HEK293 (cell line): ENCODE results near the gene LRP6.

Experiments used
- CTCF ChIA-PET: fragments of 350-600 bp; formaldehyde crosslinking; extraction: SDS; loops from one replicate; lab custom pipeline; 2021; ENCODE audit warnings: antibody characterized with exemption; lab: Yijun Ruan, JAX
- POLR2A ChIA-PET: fragments of 300-600 bp; formaldehyde crosslinking; extraction: SDS; loops from one replicate; lab custom pipeline; 2020; ENCODE audit warnings: antibody characterized with exemption, inconsistent platforms; lab: Yijun Ruan, JAX
- H3K27ac ChIP-seq: fragments of 200-500 bp; sonication (Bioruptor generic); 2 replicates; pipeline ENCODE4 v1.5.1; 2014; ENCODE audit warnings: low read depth, low read length, control low read depth, inconsistent platforms; ENCODE audit errors: extremely low read depth
- H3K36me3 ChIP-seq, 2 experiments: fragments of 200-500 bp in 1 of 2; sonication (Bioruptor generic) in 1 of 2; 1 replicate in 1 of 2; 2 replicates in 1 of 2; pipeline ENCODE4 v1.5.1; 2014 to 2017; ENCODE audit warnings: inconsistent platforms in 2 of 2, low read length in 2 of 2; ENCODE audit not compliant: control insufficient read depth in 2 of 2, insufficient read depth in 1 of 2
- H3K4me1 ChIP-seq: fragments of 200-500 bp; sonication (Bioruptor generic); 2 replicates; pipeline ENCODE4 v1.5.1; 2014; ENCODE audit warnings: mild to moderate bottlenecking, low read length, inconsistent platforms; ENCODE audit not compliant: control insufficient read depth, insufficient read depth
- H3K4me3 ChIP-seq: 2 replicates; pipeline ENCODE4 v1.5.1; 2011; ENCODE audit warnings: low read depth, mild to moderate bottlenecking, control low read depth, low read length, moderate library complexity
- H3K9me3 ChIP-seq: fragments of 200-500 bp; sonication (Bioruptor generic); 2 replicates; pipeline ENCODE4 v1.5.1; 2014; ENCODE audit warnings: low read depth, low read length, inconsistent platforms; ENCODE audit not compliant: control insufficient read depth, insufficient read depth
- FEZF1 ChIP-seq: fragments of 450-650 bp; formaldehyde crosslinking; IDR thresholded peaks from 2 replicates; pipeline ENCODE4 v1.5.1; 2016; ENCODE audit warnings: missing biosample characterization, missing genetic modification characterization
- OSR2 ChIP-seq: fragments of 450-650 bp; formaldehyde crosslinking; IDR thresholded peaks from 2 replicates; pipeline ENCODE4 v1.5.1; 2016; ENCODE audit warnings: missing biosample characterization, missing genetic modification characterization
- SCRT2 ChIP-seq: fragments of 450-650 bp; formaldehyde crosslinking; IDR thresholded peaks from 2 replicates; pipeline ENCODE4 v1.5.1; 2016; ENCODE audit warnings: missing biosample characterization, missing genetic modification characterization
- TCF7L2 ChIP-seq: IDR thresholded peaks from 2 replicates; pipeline ENCODE4 v1.6.1; 2011; ENCODE audit warnings: low read depth, mild to moderate bottlenecking, inconsistent platforms, low read length, moderate library complexity, borderline replicate concordance
- YY1 ChIP-seq: fragments of 450-650 bp; formaldehyde crosslinking; IDR thresholded peaks from 2 replicates; pipeline ENCODE4 v1.5.1; 2018; ENCODE audit warnings: missing biosample characterization, missing genetic modification characterization
- ZNF121 ChIP-seq: fragments of 450-650 bp; formaldehyde crosslinking; IDR thresholded peaks from 2 replicates; pipeline ENCODE4 v1.5.1; 2016; ENCODE audit warnings: missing biosample characterization, missing genetic modification characterization
- ZNF146 ChIP-seq: fragments of 450-650 bp; formaldehyde crosslinking; IDR thresholded peaks from 2 replicates; pipeline ENCODE4 v1.5.1; 2016; ENCODE audit warnings: missing biosample characterization, missing genetic modification characterization
- ZNF157 ChIP-seq: fragments of 450-650 bp; formaldehyde crosslinking; IDR thresholded peaks from 2 replicates; pipeline ENCODE4 v1.5.1; 2016; ENCODE audit warnings: missing biosample characterization, missing genetic modification characterization
- ZNF175 ChIP-seq: fragments of 450-650 bp; formaldehyde crosslinking; IDR thresholded peaks from 2 replicates; pipeline ENCODE4 v1.5.1; 2016; ENCODE audit warnings: missing biosample characterization, missing genetic modification characterization
- ZNF211 ChIP-seq: fragments of 450-650 bp; formaldehyde crosslinking; IDR thresholded peaks from 2 replicates; pipeline ENCODE4 v1.5.1; 2016; ENCODE audit warnings: low read depth, missing biosample characterization, missing genetic modification characterization
- ZNF37A ChIP-seq: fragments of 450-650 bp; IDR thresholded peaks from 2 replicates; pipeline ENCODE4 v1.5.1; 2018; ENCODE audit warnings: missing biosample characterization, missing genetic modification characterization
- ZNF544 ChIP-seq: fragments of 450-650 bp; formaldehyde crosslinking; IDR thresholded peaks from 2 replicates; pipeline ENCODE4 v1.5.0; 2017; ENCODE audit warnings: missing biosample characterization, missing genetic modification characterization
- ZNF560 ChIP-seq: fragments of 450-650 bp; formaldehyde crosslinking; IDR thresholded peaks from 2 replicates; pipeline ENCODE4 v1.5.1; 2017; ENCODE audit warnings: missing biosample characterization, missing genetic modification characterization, borderline replicate concordance
- ZNF561 ChIP-seq: fragments of 450-650 bp; IDR thresholded peaks from 2 replicates; pipeline ENCODE4 v1.5.1; 2018; ENCODE audit warnings: missing biosample characterization, missing genetic modification characterization, borderline replicate concordance
- ZNF585B ChIP-seq: fragments of 450-650 bp; formaldehyde crosslinking; IDR thresholded peaks from 2 replicates; pipeline ENCODE4 v1.5.1; 2016; ENCODE audit warnings: missing biosample characterization, missing genetic modification characterization
- ZNF670 ChIP-seq: fragments of 450-650 bp; formaldehyde crosslinking; IDR thresholded peaks from 2 replicates; pipeline ENCODE4 v1.5.1; 2016; ENCODE audit warnings: missing biosample characterization, missing genetic modification characterization, low read depth
- ZNF677 ChIP-seq: fragments of 450-650 bp; IDR thresholded peaks from 2 replicates; pipeline ENCODE4 v1.5.0; 2018; ENCODE audit warnings: missing biosample characterization, mild to moderate bottlenecking, missing genetic modification characterization, moderate library complexity
- ZNF830 ChIP-seq: fragments of 450-650 bp; IDR thresholded peaks from 2 replicates; pipeline ENCODE4 v1.5.0; 2018; ENCODE audit warnings: missing biosample characterization, missing genetic modification characterization, low read depth, mild to moderate bottlenecking, moderate library complexity
- ZNF843 ChIP-seq: fragments of 450-650 bp; formaldehyde crosslinking; IDR thresholded peaks from 2 replicates; pipeline ENCODE4 v1.5.1; 2016; ENCODE audit warnings: missing biosample characterization, missing genetic modification characterization
- TF ChIP-seq, protein P1 (sequence below): fragments of 450-650 bp; formaldehyde crosslinking; IDR thresholded peaks from 2 replicates; pipeline ENCODE4 v1.5.1; 2016; ENCODE audit warnings: missing biosample characterization, missing genetic modification characterization
- TF ChIP-seq, protein P2 (sequence below): sonication (generic); formaldehyde crosslinking; IDR thresholded peaks from 2 replicates; pipeline ENCODE4 v1.8.1; 2022; ENCODE audit warnings: mild to moderate bottlenecking, moderate library complexity, missing genetic modification reagents
- TF ChIP-seq, protein P3 (sequence below): fragments of 450-650 bp; formaldehyde crosslinking; IDR thresholded peaks from 2 replicates; pipeline ENCODE4 v1.5.1; 2016; ENCODE audit warnings: missing biosample characterization, missing genetic modification characterization
- TF ChIP-seq, protein P4 (sequence below): fragments of 450-650 bp; formaldehyde crosslinking; IDR thresholded peaks from 2 replicates; pipeline ENCODE4 v1.5.1; 2016; ENCODE audit warnings: missing biosample characterization, missing genetic modification characterization

Gene LRP6

DNA sequence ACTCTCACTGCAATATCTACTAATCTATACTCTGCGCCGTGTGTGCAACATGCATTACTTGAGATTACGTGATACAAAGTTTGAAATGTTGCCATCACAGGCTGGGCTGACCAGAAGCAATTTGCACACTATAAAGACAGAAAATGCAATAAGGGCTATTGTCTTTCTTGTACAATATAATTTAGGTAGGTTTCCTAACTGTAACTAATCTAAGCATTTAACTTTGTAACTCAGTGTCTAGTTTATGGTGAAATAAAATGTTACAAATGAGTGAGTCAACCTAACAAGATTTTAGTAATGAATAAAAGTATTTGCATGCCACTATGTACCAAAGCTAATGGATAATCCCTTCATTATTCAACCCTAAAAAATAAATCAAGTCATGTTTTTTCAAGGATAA is 57.8 kb downstream of the LRP6 start:
- CTCF ChIA-PET = no interaction called here
- Histone ChIP-seq H3K27ac (no peak overlapping the region), H3K4me3 (no peak overlapping the region)

DNA sequence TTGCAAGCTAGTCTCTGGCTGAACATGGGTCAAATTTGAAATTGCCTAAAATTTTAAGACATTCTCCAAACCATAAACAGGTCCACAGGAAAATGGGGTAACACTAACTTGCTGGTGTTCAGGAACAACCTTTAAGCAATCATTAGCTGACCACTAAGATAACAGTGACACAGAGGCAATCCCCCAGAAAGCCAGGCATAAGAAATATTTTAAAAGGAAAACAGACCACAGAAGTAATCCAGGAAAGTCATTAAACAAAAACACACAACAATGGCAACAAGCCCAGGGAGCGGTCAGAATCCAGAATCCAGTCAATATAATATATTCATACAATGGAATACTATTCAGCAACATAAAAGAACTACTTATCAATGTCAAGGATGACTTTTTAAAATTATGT is 59.1 kb downstream of the LRP6 start:
- POLR2A ChIA-PET = no interaction called here
- no peak overlapping the region for H3K4me3 ChIP-seq
- no peak for TF ChIP-seq ZNF157 (tag by site-specific recombination)
- TF ChIP-seq ZNF146 (tag by site-specific recombination) = 0 out of 2 replicates have a peak, but pooled peaks have one; percentile 35
- TF ChIP-seq ZNF175 = no peak
- TF ChIP-seq ZNF37A = no peak
- TF ChIP-seq, protein P1, sequence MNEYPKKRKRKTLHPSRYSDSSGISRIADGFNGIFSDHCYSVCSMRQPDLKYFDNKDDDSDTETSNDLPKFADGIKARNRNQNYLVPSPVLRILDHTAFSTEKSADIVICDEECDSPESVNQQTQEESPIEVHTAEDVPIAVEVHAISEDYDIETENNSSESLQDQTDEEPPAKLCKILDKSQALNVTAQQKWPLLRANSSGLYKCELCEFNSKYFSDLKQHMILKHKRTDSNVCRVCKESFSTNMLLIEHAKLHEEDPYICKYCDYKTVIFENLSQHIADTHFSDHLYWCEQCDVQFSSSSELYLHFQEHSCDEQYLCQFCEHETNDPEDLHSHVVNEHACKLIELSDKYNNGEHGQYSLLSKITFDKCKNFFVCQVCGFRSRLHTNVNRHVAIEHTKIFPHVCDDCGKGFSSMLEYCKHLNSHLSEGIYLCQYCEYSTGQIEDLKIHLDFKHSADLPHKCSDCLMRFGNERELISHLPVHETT (tag by site-specific recombination) = no peak
- H3K27ac ChIP-seq = no peak overlapping the region
- CTCF ChIA-PET = no interaction called here
- peaks cover 6% of the 10 kb centered on the region for H3K4me1 ChIP-seq
- H3K9me3 ChIP-seq = no peaks in the 10 kb centered on the region
- H3K36me3 ChIP-seq = no peaks in the 10 kb centered on the region

More for the DNA sequence above, 57.8 kb downstream of the LRP6 start:
- POLR2A ChIA-PET = no interaction called here
- Histone ChIP-seq H3K9me3 (no peaks in the 10 kb centered on the region), H3K4me1 (peaks cover 7% of the 10 kb centered on the region), H3K36me3 (no peaks in the 10 kb centered on the region)
- TF ChIP-seq SCRT2 = no peak
- TF ChIP-seq, protein P2, sequence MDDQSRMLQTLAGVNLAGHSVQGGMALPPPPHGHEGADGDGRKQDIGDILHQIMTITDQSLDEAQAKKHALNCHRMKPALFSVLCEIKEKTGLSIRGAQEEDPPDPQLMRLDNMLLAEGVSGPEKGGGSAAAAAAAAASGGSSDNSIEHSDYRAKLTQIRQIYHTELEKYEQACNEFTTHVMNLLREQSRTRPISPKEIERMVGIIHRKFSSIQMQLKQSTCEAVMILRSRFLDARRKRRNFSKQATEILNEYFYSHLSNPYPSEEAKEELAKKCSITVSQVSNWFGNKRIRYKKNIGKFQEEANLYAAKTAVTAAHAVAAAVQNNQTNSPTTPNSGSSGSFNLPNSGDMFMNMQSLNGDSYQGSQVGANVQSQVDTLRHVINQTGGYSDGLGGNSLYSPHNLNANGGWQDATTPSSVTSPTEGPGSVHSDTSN (CRISPR knock-in tag) = no peak
- no peak for TF ChIP-seq ZNF677 (tag by site-specific recombination)
- no peak for TF ChIP-seq OSR2 (tag by site-specific recombination)
- no peak for TF ChIP-seq ZNF544 (tag by site-specific recombination)
- TF ChIP-seq ZNF670 (tag by site-specific recombination) = no peak
- TF ChIP-seq ZNF560 = no peak
- TF ChIP-seq ZNF146 (tag by site-specific recombination) = no peak
- TF ChIP-seq, protein P3, sequence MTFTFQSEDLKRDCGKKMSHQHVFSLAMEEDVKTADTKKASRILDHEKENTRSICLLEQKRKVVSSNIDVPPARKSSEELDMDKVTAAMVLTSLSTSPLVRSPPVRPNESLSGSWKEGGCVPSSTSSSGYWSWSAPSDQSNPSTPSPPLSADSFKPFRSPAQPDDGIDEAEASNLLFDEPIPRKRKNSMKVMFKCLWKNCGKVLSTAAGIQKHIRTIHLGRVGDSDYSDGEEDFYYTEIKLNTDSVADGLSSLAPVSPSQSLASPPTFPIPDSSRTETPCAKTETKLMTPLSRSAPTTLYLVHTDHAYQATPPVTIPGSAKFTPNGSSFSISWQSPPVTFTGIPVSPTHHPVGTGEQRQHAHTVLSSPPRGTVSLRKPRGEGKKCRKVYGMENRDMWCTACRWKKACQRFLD (tag by site-specific recombination) = no peak
- no peak for TF ChIP-seq ZNF585B (tag by site-specific recombination)
- TF ChIP-seq ZNF830 (tag by site-specific recombination) = no peak
- TF ChIP-seq, all 188 proteins: peak for 0

DNA sequence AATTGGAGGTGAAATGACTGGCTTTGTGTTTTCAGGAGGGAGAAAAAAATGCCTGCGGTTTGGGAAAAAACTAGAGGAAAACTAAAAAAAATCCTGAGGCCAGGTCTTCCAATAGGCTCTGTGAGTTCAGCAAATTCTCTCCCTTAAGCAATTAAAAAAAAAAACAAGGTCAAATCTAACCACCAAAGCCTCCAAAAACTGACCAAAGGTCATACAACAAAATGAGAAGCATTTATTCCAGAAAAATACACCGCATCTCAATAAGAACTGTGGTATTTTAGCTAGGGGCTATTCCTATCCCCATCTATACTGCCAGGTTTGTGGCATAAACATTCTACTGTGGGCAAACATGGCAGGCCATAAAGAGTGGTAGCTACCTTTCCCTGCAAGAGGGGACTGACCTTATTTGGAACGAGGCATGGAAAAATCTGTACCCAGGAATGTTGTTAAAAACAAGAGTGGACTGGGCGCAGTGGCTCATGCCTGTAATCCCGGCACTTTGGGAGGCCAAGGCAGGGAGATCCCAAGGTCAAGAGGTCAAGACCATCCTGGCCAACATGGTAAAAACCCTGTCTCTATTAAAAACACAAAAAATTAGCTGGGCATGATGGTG is 60.0 kb downstream of the LRP6 start:
- TF ChIP-seq ZNF121 (tag by site-specific recombination) (0 out of 2 replicates have a peak, but pooled peaks have one; percentile 13), ZNF211 (tag by site-specific recombination) (no peak), FEZF1 (tag by site-specific recombination) (no peak), YY1 (tag by site-specific recombination) (no peak), ZNF561 (tag by site-specific recombination) (no peak), ZNF843 (tag by site-specific recombination) (no peak), TCF7L2 (no peak)
- TF ChIP-seq, protein P4, sequence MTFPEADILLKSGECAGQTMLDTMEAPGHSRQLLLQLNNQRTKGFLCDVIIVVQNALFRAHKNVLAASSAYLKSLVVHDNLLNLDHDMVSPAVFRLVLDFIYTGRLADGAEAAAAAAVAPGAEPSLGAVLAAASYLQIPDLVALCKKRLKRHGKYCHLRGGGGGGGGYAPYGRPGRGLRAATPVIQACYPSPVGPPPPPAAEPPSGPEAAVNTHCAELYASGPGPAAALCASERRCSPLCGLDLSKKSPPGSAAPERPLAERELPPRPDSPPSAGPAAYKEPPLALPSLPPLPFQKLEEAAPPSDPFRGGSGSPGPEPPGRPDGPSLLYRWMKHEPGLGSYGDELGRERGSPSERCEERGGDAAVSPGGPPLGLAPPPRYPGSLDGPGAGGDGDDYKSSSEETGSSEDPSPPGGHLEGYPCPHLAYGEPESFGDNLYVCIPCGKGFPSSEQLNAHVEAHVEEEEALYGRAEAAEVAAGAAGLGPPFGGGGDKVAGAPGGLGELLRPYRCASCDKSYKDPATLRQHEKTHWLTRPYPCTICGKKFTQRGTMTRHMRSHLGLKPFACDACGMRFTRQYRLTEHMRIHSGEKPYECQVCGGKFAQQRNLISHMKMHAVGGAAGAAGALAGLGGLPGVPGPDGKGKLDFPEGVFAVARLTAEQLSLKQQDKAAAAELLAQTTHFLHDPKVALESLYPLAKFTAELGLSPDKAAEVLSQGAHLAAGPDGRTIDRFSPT (tag by site-specific recombination) = no peak
- peaks cover 5 to 6% of the 10 kb centered on the region in 2 experiments; a peak in 2 of 3 replicates for H3K36me3 ChIP-seq
- CTCF ChIA-PET = interaction anchor here (0.5 kb wide), 1 partner anchor 13 kb away, joined by 3 read pairs; no protein-coding TSS in a partner anchor
- POLR2A ChIA-PET = no interaction called here
- H3K4me1 ChIP-seq = peaks cover 6% of the 10 kb centered on the region
- no peaks in the 10 kb centered on the region for H3K9me3 ChIP-seq
- no peak overlapping the region for H3K27ac ChIP-seq
- H3K4me3 ChIP-seq = no peak overlapping the region
